HT-29 (cell line): Measurements from ENCODE around the gene SEC63. TPM values are rescaled to one million over a fixed set of nuclear protein-coding genes. Genes with fewer than 3 reads are reported as not detected.
"Not testable (repeated sequence)": the region's sequence is repeated elsewhere in the genome, so short reads cannot be mapped to it uniquely, and the experiment has no call there.

Experiments
- DNase-seq: peaks from one replicate; pipeline ENCODE4 v3.0.0-alpha.2; 2015; ENCODE audit warnings: low spot score
- total RNA-seq: library from RNA; depleted of rRNA; stranded (reverse); fragments of >200 nt; shearing (Covaris generic); gene quantifications from 2 replicates; pipeline ENCODE4 v1.2.3, GENCODE V29; 2014; rRNA removed

Gene SEC63
- 4.0 and 9.6 TPM in 2 replicates for total RNA-seq

DNA sequence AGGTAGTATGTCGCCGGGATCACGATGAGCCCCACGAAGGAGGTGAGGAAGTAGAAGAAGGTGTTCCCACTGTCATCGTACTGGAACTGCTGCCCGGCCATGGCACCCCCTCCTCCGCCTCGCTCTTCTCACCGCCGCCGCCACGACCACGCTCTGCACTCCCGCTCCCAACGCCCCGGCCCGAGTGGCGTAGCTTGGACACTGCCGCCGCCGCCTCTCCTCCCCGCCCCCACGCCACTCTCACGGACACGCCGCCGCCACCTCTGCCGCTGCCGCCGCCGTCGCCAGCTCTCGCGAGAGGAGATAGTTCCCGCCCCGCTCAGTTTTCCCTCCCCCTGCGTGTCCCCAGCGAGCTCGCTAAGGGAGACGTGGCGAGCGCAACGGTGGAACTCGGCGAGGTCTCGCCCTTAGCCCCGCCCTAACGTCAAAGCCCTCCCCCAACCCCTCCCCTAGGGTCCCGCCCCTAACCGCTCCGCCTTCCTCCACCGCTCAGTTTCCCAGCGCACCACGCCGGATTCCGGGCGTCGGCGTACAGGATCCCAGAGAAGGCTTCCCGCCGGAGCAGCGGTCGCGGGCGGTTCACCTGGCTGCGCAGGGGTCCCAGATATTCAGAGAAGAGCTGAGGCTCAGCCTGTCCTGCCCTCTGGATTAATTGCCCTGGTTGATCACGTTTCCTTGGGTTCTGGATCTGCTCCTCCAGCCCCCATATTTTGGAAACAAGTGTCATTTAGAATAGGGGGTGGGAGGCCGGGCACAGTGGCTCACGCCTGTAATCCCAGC is at the start of gene SEC63:
TSS of gene SEC63 (minus strand) at position 300 of the 780 bp plus-strand sequence. CDS start at position 101, 199 bp downstream.
- DNase-seq = peak; percentile 95

DNA sequence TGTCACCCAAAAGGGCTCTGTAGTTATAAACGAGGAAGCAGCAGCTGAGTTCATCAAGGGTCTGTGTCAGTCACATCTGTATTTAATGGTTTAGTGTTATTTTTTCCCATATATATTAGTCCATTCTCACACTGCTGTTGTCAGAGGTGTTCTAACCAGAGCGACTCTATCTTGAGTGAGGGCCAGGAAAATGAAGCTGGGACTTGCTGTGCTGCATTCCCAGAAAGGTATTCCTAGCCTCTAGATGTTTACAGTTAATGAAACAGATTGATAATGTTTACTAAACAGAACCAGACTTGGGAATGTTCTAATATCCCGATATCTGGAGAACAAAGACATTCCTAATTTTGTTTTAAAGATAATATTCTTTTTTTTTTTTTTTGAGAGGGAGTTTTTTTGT is 48.0 kb upstream of the SEC63 start:
- no peak for DNase-seq

GRCh38 chr6:108004861-108005260 is 46.9 kb upstream of the SEC63 start:
- no peak for DNase-seq

DNA sequence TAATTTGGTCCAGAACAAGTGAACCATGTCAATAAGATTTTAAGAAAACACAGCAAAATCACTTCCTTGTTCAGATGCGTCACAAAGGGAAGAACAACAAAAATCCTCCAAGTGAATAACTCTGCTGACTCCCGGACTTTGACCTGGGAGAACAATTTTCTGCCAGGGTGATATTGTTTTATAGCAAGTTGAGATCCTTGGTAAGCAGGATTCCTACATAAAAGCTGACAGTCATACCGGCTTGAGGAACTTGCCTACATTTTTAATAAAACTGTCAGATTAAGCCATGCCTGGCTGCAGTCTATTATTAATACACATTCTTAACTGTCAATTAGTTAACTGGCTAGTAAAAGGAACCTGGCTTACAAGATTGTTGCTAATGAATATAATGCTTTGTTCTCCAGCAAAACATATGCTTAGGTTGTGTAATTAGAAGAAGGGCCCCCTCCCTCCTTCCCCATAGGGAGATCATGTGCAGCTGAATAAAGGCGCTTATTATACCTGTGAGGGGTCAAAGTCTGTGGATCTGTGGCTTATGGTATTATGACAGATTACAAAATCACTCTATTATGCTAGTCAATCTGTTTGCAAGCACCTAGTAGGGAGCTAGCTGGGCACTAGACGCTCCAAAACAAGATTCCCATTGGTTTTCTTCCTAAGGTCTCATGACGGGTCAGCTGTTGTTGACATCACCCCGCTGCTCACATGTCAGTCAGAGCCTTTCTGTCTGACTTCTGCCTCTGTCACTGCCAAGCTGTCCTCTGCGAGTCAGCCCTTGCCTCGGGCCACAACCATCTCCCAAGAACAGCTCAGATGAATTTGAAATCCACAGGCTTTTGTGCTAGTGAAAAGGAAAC is 44.6 kb upstream of the SEC63 start:
- peak; percentile 78 for DNase-seq

GRCh38 chr6:108001696-108002231 is 43.8 kb upstream of the SEC63 start:
- no peak for DNase-seq

DNA sequence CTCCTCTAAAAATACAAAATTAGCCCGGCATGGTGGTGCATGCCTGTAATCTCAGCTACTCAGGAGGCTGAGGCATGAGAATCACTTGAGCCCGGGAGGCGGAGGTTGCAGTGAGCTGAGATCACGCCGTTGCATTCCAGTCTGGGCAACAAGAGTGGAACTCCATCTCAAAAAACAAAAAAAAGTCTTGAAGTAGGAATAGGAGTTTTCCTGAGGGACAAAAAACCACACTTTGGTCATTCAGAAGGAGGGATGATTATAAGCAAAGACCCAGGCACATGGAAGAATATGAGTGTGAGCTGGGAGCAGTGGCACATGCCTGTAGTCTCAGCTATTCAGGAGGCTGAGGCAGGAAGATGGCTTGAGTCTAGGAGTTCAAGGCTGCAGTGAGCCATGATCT is 42.3 kb upstream of the SEC63 start:
- DNase-seq = not testable (repeated sequence)

GRCh38 chr6:107999341-107999740 is 41.3 kb upstream of the SEC63 start:
- DNase-seq = no peak

DNA sequence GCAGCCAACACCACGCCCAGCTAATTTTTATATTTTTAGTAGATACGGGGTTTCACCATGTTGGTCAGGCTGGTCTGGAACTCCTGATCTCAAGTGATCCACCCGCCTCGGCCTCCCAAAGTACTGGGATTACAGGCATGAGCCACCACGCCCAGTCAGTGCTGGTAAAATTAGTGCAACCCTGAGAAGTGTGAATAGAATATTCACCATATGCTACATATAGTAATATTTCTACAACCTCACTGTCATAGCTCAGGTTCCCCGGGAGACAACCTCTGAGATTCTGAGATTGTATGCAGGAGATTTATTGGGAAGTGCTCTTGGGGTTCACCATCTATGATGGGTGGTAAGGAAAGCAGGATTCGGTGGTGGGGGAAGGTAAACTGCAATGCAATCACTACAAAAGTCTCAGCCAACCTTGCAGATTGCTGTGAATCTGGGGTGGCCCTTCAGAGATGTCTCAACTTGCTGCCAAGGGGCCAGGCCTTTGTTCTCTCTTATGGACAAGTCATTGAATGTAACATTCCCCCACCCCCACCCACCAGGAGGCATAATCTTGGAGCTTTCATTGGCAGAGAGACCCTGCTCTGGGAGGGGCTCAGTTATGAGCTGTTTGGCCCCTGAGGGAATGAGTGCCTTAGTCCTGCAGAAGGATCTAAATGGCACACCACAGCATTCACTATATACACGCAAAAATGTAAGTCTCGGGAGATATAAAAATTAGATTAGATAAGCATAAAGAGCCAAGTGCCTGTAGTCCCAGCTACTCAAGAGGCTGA is 34.0 kb upstream of the SEC63 start:
- no peak for DNase-seq

DNA sequence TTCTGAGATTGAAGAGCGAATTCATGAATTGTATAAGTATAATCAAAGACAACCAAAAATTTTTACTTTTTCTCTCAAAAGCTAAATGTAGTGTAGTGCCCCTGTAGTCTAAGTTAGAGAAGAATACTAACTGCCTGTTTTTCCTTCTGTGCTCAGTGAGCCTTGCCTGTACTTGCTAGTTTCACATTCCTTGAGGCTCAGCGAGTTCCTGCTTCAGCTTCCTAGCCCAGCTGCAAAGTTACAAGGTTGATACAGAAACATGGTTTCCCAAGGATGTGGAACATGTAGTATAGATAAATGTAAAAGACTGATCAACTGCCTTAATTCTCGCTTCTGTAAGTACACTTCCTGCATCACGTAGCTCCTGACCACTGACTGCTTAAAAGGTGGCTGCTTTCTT is 33.1 kb upstream of the SEC63 start:
- DNase-seq = no peak

GRCh38 chr6:107990587-107990986 is 32.6 kb upstream of the SEC63 start:
- not testable (repeated sequence) for DNase-seq

- no peak for DNase-seq
Observed at GRCh38 chr6:107989166-107990094, 31.4 kb upstream of the SEC63 start.

DNA sequence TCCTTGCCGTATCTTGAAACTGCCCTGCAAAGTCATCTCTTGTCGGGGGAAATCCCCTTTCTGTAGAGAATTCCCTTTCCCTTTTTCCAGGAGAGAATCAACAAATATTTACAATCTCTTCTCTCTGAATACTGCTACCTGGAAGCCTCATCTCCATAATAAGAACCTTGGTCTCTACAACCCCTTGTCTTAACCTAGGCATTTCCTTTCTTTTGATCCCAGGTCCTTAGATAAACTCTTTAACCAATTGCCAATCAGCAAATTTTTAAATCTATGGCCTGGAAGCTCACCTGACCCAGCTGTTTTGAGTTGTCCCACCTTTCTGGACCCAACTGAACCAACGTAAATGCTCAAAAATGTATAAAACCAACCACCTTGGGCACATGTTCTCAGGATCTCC is 30.6 kb upstream of the SEC63 start:
- no peak for DNase-seq

DNA sequence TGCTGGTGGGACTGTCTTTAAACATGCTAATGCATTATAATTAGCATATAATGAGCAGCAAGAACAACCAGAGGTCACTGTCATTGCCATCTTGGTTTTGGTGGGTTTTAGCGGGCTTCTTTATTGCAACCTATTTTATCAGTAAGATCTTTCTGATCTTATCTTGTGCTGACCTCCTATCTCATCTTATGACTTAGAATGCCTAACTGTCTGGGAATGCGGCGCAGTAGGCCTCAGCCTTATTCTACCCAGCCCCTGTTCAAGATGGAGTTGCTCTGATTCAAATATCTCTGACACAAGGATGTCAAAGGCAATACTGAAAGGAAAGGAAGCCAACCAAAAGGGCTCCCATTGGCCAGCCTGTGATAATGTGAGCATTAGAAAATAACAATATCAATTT is 29.8 kb upstream of the SEC63 start:
- DNase-seq = no peak

DNA sequence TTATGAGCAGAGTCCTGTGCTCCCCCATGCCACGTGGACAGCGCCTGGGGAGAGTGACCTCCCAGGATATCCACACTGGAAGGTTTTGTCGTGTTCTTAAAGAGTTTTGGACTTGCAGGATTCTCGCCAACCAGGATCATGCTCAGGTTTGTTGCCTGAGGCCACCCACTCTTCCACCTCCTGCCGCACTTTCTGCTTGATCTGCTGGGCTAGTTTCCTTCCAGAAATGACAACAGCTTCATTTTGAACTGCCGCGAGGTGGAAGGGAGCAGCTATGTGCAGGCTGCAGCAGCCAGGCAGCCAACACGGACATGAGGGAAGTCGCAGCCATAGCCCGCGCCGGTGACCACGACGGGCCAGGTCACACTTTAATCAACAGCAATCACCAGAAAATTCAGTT is 27.7 kb upstream of the SEC63 start:
- DNase-seq = no peak

DNA sequence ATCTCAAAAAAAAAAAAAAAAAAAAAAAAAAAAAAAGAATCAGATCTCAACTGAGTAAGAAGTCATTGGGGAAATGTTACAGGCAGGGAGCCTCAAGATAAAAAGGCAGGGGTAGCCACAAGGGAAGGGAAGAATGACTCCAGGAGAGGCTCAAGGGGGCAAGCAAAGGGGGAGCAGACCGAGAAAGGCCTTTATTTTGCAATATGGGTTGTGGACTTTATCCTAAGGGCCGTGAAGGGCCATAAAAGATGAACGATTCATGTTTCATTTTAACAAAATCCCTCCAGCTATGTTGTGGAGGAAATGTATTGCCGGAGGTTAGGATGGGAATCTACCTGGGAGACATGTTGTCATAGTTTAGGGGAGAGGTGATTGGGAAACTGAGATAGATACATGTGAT is 25.8 kb upstream of the SEC63 start:
- DNase-seq = no peak

DNA sequence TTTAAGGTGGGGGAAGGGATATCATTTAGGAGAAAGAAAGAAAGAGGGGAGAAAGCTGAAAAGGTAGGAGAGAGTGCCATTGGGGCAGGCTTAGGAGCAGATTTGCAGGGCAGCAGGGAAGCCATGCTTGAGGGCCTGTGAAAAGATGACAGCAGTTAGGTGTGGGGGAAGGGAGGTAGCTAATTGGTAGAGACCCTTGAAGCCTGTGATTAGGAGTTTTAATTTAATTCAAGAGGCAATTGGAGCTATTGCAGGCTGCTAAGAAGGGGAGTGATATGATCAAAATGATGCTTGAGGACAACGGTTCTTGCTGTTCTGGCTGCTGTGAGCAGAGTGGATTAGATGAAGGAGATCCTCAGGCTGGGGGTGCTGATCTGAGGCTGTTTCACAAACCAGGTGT is 24.5 kb upstream of the SEC63 start:
- DNase-seq = no peak

- DNase-seq = no peak
Observed at GRCh38 chr6:107981695-107982094, 23.7 kb upstream of the SEC63 start.

GRCh38 chr6:107977283-107977682 is 19.3 kb upstream of the SEC63 start:
- DNase-seq = peak; percentile 42

DNA sequence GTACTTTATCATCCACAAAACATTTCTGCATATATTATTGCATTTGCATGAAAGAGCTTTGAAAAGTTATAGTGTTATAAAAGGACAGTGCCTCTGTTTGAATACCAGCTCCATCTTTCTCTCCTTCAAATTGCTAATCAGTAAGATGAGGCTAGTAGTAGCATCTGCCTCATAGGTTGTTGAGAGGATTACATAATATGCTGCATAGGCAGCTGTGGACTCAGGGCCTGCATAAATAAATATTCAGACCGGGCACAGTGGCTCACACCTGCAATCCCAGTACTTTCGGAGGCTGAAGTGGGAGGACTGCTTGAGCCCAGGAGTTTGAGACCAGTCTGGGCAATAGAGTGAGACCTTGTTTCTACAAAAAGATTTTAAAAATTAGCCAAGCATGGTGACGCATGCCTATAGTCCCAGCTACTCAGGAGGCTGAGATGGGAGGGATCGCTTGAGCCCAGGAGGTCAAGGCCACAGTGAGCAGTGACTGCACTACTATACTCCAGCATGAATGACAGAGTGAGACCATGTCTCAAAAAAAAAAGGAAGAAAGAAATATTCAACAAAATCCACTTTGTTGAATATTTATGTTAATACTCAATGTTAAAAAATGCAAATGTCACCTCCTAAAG is 18.3 kb upstream of the SEC63 start:
- DNase-seq = no peak

GRCh38 chr6:107973594-107973993 is 15.6 kb upstream of the SEC63 start:
- peak; percentile 42 for DNase-seq
